GM19240 (cell line): ENCODE data around the gene RBM10.

Source experiments
- DNase-seq: peaks from one replicate; pipeline ENCODE4 v3.0.0; 2011; ENCODE audit warnings: low spot score; ENCODE audit not compliant: insufficient read length

The RBM10 gene

GRCh38 chrX:47198026-47198686, 53.1 kb downstream of the RBM10 start:
- DNase-seq = no peak

- no peak for DNase-seq
Observed at GRCh38 chrX:47198687-47199080, 53.7 kb downstream of the RBM10 start.

GRCh38 chrX:47199286-47199685, 54.3 kb downstream of the RBM10 start:
- no peak for DNase-seq

- DNase-seq = no peak
Observed at GRCh38 chrX:47200385-47201150, 55.5 kb downstream of the RBM10 start.

GRCh38 chrX:47201345-47201944, 56.4 kb downstream of the RBM10 start:
- no peak for DNase-seq

GRCh38 chrX:47202316-47202715, 57.3 kb downstream of the RBM10 start:
- DNase-seq = no peak

GRCh38 chrX:47202877-47203276, 57.9 kb downstream of the RBM10 start:
- DNase-seq = no peak

- DNase-seq = no peak
Observed at GRCh38 chrX:47204970-47205369, 59.9 kb downstream of the RBM10 start.

- DNase-seq = no peak
Observed at GRCh38 chrX:47206316-47206715, 61.3 kb downstream of the RBM10 start.

- no peak for DNase-seq
Observed at GRCh38 chrX:47208108-47208507, 63.1 kb downstream of the RBM10 start.

GRCh38 chrX:47209508-47210238, 64.7 kb downstream of the RBM10 start:
- no peak for DNase-seq

- DNase-seq = no peak
Observed at GRCh38 chrX:47210661-47211425, 65.8 kb downstream of the RBM10 start.

GRCh38 chrX:47212381-47213293, 67.6 kb downstream of the RBM10 start:
- no peak for DNase-seq

GRCh38 chrX:47214435-47215077, 69.5 kb downstream of the RBM10 start:
- DNase-seq = no peak

- no peak for DNase-seq
Observed at GRCh38 chrX:47215291-47215900, 70.4 kb downstream of the RBM10 start.

- DNase-seq = no peak
Observed at GRCh38 chrX:47216393-47216925, 71.4 kb downstream of the RBM10 start.

GRCh38 chrX:47217121-47217851, 72.3 kb downstream of the RBM10 start:
- DNase-seq = no peak

GRCh38 chrX:47217852-47218279, 72.8 kb downstream of the RBM10 start:
- peak; percentile 93 for DNase-seq
